Inflammatory macrophage treated with lipopolysaccharide for 1 hour (primary cell): ENCODE results near the gene PCSK2.

Experiments
- DNase-seq, 2 donors: peaks; one replicate each; pipeline ENCODE4 v3.0.0-alpha.2; 2020 to 2022

PCSK2 gene

DNA sequence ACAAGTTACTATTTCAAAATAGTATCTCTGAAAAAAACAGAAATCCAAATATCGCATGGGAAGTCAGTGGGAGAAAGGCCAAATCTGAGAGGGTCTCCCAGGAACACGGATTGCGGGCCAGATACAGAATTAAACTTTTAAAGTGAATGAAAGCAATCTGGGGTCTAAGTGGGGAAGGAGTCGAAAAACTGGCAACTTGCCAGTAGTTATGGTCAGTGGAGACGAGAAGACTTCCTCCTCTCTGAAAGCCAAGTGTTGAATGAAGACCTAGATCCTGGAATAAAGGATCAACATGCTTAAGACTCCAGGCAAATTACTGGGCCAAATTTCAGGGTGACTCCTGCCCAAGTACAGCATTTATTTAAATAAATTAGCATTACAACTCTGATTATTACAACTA, 180.7 kb downstream of the PCSK2 start:
- DNase-seq: no peak

DNA sequence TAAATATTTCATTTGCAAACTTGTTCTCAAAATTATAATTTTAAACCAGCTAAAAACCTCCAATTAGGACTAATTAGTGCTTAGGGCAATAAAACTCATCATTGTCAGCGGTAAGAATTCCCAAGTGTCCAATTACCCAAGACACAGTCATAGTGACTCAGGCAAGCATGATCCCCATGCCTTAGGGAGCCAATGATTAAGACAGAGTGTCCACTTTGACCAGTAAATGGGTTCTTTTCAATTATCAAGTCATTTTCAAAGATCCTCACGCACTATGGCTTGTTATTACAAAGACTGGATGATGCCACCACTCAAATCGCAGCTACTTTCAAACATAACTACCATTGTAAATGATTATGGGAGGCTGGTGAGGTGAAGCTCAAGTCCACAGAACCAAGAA, 190.4 kb downstream of the PCSK2 start:
- no peak for DNase-seq

DNA sequence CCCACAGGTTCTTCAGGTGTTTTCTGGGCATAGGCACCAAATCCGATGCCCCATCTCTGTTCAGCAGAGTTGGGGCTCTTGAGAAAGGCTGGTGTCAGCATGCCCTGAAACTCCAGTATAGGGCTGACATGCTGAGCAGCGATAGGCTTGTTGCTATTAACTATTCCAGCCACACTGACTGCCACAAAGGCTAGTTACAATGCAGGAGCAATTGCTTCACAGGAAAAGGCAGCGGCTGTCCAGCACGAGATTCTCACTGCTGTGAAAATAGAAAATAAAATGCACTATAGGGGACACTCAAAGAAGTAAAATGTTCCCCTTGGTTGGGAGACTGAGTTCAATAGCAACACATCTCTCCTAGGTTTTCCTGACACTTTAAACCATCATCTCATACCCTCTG, 191.9 kb downstream of the PCSK2 start:
- DNase-seq: no peak

DNA sequence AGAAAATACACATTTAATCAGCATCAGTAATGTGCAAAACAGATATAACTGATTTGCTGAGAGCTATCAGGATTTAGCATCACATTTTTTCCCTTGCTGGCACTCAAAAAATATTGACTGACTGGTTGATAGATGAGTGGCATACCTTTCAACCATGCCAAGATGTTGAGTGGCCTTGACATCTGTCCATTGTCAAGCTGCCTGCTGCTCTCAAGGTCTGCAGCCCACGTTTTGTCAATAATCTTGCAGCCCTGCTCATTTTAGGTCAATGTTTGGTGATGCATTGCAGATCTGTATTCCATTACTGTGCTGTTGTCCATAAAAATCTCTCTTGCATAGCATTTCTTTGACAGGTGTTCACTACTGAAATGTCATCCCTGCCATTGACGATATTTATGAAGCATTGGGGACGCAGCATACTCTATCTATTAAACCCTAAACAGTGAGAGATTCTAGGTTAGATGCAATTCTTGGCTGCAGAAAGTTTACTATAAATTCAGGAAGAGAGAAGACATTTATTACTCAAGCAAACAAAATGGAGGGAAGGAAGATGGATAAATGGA, 192.7 kb downstream of the PCSK2 start:
- DNase-seq: no peak

DNA sequence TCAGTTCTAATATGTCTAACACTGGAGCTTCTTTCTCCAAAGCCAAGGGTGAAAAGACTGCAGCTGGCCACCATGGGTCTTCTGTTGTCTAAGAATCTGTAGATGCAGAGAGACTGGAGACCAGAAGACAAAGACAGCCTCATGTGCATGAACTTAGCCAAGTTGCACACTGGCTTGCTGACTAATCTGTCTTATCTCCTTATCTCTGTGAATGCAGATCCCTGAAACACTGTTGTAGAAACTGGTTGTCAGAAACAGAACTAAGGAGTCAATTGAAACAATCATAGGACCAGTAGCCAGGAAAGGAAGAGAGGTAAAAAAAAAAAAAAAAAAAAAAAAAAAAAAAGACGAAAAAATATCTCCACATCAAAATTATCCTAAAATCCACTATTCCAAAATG, 194.7 kb downstream of the PCSK2 start:
- DNase-seq: no peak

DNA sequence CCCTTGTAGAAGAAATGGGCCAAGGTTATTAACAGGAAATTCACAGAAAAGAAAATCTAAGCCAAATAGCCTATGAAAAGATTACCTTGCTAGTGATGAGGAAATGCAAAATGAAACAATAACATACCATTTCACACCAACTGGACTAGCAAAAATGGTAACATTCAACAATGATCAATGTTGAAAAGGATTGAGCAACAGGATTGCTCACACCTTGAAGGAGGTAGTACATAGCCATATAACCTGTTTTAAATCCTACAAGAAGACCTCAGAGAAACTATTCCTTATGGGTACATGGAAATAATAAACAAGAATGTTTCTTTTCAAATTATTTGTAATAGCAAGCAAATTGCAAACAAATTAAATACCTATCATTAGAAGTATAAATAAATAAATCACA, 196.9 kb downstream of the PCSK2 start:
- no peak for DNase-seq

DNA sequence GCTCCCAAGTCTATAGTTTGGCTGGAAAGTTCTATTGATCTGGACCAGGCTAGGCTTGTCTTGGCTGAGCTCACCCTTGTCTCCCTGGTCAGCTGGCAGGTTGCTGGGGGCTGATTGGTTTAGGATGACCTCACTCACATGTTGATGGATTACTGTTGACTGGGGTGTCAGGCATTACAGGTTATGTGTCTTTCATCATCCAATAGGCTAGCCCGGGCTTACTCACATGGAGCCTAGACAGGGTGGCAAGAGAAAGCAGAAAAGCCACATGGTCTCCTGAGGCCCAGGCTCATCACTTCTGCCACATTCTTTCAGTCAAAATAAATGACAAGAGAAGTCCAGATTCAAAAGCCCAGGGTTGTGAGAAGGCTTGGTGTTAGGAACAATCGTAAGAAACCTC, 200.8 kb downstream of the PCSK2 start:
- DNase-seq: no peak

DNA sequence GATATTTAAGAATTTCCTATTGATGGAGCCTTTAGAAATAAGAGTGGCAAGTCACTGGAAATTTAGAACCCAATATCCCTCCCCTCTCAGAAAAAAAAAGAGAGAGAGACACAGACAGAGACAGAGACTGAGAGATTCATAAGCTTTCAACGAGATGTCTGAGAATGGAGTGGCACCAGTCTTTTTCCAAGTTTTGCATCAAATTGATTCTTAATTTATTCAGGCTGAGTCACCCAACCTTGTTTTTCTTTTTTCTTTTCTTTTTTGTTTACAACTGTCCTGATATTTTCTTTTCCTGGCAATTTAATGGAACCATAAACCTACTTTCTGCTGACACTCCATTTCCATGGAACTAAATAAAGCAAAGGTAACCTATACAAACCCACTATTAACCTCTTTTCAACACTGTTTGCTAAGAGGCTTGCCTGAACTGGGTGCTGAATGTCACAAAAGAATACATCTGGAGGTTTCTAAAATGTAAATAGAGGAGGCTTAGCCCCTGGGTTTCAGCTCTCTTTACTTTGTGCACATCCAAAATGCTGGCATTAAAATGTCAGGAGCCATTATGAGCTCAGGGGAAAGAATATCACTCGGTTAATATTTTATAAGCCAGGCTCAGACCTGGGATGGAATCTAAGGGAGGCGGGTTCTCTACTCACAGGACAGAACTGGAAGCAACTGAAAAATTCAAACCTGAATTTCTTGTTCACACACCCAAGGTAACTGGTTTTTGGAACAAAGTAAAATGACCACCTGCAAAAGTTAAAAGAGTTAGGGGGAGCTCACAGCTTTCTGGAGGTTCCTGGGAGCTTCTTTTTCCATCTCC, 203.5 kb downstream of the PCSK2 start:
- DNase-seq: no peak

DNA sequence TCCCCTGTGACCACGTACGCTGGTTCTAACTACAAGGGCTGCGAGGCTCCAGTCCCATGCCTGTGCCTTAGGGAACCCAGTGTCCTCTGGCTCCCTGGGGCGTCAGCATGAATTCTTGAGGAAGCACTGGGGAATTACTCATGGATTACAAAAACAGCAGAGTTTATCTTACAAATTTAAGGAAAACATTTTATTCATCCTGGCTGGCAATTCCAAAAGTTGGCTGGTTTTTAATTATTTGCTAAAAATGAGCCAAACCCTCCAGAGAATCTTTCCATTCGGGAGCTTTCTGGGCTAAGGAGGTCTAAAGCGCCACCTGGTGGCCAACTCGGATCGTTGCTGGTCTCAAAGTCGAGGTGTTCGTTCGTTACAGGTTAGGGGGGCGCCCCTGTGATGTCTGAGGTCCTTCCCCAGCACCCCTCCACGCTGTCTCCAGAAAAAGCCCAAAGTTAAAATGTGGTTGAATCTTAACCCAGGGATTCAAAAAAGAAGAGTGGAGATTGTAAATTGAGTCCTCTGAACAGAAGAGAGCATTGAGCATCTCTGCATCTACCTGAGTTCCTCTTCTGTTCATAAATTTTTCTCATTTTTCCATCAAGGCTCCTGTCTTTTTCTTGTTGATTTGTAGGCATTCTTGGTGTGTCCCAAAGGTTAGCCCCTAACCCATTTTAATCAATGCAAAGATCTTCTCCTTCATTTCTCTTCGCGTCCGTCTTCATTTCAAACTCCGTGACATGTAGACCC, 205.0 kb downstream of the PCSK2 start:
- peak; percentile 3 to 56 for DNase-seq

DNA sequence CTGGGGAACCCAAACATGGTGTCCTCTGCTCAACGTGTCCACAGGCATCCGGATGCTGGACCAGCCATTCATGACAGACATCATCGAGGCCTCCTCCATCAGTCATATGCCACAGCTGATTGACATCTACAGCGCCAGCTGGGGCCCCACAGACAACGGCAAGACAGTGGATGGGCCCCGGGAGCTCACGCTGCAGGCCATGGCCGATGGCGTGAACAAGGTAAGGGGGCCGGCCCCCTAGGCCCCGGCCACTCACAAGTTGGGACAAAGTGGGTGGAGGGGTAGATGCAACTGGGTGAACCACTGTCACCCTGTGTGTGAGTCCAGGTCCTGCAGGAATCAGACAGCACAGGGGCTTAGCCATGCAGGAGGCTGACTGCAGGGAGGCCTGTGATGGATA, 209.8 kb downstream of the PCSK2 start:
- no peak for DNase-seq

DNA sequence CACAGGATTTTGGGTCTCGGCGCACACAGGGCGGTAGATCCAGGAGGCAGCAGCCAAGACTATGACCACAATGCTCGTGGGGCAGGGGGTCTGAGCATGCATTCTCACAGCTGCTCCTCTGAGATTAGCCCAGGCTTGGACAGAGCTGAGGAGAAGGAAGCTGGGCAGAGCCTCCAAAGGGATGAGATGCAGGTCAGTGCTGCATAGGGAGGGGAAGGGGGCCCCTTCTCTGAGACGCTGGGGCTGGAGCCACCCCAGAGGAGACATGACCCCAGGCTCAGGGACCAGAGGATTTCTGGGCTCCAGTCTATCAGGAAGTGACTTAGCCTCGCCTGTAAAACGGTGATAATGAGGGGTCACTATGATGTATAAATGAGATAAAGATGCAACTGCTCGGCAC, 210.4 kb downstream of the PCSK2 start:
- DNase-seq: no peak

DNA sequence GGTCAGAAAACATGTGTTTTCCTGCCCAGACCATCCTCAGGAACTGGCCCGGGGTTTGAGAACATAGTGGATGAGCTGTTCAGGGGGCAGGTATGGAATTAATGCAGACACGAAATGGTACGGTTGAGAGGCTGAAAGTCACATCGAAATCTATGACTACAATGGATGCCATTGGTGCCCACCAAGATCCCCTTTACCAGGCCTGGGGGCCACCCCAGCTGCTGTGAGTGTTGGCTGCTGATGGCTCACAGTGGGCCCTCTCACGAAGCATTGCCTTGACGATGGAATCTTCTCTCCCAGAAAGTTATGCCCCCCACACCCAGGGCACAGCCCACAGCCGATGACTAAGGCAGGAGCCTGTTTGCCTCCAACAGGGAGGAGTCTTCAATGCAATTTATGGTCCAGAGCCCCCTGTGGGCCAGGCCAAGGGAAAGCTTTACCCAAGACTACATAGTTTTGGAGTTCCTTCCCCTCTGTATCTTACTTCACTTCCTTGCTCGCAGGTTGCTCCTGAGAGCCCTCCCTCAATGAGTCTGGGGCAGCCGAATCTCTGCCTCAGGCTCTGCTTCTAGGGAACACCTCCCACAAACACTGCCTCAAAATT, 211.7 kb downstream of the PCSK2 start:
- no peak for DNase-seq

DNA sequence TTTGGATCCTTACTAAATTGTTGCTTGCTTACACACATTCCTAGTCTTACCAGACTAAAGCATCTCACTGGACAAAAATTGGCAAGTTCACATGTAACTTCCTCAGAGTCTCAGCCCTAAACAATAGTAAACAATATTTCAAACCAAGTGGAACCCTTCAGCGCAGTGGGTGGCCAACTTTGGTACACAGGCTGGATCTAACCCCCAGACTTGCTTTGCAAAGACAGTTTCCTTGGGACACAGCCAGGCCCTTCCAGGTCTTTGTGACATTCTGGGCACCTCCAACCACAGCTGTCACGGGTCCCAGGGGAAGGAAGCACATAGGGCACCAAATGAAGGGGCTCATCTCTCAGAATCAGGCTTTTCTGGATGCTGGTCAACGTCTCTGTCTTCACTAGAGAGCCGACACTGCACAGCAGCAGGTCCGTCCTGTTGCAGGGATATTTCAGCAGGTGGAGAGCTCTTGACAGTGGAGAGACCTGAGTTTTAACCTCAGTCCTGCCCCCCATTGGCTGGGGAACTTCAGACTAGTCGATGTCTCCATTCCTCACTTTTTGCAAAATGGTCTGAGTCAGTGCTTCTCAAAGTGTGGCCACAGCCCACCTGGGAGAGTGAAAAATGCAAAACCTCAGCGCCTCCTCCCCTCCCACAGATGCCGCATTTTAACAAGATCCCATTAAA, 212.9 kb downstream of the PCSK2 start:
- no peak for DNase-seq

DNA sequence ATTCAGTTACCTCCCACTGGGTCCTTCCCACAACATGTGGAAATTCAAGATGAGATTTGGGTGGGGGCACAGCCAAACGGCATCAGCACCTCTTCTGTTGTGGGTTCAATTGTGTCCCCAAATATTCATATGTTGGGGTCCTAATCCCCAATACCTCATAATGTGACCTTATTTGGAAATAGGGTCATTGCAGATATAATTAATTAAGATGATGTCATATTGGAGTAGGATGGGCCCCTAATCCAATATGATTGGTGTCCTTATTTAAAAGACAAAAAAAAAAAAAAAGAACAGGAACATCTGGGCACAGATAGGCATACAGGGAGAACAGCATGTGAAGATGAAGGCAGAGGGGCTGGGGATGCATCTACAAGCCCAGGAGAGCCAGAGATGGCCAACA, 214.9 kb downstream of the PCSK2 start:
- no peak for DNase-seq

DNA sequence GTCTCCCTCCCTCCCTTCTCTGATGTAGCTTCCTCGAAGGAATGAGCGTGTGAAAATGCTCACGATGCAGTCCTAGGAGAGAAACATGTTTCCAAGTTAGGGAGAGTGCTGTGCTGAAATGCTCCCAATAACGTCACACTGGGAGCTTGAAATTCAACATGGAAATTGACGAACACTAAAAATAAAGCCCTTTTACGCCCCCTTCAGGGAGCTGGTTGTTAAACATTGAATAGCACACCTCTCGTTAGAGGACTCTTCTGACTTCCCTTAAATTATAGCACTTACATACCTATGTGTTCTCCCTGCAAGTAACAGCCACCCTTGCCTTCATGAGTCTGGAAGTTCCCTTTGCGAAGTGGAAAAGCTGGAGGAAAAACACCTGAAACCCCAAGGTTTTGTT, 215.7 kb downstream of the PCSK2 start:
- DNase-seq: no peak

DNA sequence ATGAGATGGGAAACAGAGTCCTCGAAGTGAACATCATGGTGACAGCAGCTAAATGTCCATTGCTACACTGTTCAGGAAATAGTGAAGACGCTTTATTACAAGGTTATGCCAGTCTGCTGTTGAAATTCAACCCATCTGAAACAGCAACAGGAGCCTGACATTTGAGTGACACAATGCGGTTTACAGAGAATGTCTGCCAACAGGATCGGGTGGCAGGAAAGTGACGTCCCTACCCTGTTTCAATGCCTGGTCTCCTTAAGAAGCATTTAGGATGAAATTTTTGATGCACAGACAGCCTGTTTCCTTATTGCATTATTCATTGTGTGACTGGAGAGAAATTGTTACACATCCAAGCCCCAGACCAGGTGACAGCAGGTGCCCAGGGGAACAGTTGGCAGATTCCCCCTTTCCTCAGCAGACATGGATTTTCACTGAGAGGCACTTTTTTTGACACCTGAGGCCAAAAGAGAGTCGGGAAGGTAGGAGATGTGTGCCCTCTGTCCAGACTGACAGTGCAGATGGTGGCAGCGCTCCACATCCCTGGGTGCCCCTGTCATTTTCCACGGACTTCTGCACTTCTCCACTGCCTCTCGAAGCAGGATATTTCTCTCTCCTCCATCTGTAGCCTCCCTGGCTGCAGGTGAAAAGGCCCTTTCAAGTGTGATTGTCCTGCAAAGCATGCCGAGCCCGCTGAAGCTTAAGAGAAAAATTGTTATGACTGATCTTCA, 216.5 kb downstream of the PCSK2 start:
- DNase-seq: no peak

DNA sequence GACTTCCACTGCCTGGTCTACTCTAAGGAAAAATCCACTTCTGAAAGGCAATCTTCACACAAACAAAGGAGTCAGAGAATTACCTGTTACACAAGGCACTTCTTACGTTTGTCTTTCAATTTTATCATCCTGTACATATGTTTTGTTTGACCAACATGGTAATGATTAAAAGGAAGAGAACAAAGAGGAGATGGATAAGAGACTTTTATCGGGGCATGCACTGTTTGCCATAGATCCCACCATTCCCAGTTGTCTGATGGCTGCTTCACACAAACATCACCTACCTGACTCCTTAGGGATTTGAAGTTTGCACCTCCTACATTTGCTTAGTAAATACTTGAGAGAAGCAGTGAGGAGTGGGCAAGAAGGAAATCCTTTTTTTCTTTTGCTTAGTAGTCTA, 217.3 kb downstream of the PCSK2 start:
- DNase-seq: no peak

DNA sequence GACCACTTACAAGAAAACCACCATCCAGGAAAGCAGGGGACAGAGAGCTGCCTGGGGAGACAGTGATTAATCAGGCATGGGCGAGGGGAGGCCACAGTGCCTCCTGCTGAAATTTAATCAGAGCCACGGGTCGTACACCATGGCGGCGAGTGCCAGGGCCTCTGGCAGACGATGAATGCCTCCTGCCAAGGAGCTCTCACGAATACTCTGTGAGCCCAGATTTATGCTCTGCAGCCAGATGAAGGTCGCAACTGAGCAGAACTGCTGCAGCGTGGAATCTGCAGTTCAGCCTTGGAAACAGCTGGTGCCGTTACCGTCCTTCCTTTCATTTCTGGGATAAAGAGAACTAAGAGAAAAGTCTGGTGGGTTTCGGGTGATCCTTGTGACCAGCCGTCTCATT, 218.7 kb downstream of the PCSK2 start:
- no peak for DNase-seq

DNA sequence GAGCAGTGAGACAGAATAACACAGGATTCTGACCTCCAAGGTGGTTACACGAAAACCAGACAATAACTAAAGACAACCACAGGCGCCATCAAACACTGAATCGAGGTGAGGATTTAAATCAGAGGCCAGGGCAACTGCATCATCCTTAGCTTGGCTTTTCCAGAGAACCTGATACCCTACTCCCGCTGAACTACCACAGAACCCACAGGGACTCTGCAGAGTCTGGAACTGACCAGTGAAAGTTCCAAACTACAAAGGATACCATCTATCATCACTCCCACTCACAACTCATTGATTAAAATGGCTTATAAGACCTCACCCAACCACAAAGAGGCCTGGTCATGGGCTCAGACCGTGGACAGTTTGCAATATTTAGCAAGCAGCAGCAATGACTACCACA, 219.3 kb downstream of the PCSK2 start:
- DNase-seq: no peak

DNA sequence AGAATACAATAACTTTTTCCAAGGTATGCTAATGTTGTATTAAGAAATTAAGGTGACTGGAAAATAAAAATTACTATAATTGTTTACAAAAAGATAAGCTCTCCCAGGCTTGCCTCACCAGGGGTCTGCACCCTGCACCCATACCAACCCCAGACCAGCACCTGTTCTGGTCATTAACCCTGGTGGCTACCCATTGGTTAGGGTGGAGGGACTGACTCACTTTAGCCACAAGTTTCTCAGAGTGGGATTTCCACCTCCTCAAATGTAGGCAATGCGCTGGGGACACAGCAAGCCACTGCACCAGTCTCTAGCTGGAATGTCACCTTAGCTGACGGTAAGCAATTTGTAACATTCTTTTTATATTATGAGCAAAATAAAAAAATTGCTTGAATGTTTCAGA, 221.2 kb downstream of the PCSK2 start:
- no peak for DNase-seq

DNA sequence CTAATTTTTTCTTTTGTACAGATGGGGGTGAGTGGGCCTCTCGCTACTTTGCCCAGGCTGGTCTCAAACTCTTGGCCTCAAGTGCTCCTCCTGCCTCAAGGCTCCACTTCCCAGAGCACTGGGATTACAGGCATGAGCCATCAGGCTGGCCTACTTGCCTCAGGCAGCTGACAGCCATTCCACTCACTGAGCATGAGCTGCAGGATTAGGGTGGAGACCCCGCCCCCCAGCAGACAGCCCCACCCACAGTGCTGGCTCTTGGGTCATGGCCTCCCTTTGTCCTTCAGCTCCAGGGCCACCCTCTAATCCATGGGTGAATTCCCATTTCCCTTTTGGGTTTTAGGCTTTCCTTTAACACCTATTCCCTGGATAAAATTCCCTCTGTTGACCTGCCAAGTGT, 222.2 kb downstream of the PCSK2 start:
- DNase-seq: no peak

DNA sequence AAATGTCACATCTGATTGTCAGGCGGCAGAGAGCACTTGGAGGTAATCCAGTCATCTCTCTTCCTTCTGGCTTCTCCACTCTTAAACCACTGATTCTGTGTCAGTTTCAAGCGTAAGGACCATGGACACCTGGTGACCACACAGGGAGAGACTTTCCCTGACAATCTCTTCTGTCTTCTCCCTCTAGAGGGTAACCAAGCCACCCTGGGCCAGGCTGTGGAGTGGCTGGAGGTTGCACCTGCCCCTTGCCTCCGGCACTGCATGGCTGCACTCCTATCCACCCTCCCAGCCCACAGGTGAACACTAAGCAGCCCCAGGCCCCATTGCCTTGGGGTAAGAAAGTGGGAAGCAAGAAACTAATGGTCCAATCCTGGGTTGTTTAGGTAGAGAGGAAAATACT, 225.6 kb downstream of the PCSK2 start:
- DNase-seq: no peak

DNA sequence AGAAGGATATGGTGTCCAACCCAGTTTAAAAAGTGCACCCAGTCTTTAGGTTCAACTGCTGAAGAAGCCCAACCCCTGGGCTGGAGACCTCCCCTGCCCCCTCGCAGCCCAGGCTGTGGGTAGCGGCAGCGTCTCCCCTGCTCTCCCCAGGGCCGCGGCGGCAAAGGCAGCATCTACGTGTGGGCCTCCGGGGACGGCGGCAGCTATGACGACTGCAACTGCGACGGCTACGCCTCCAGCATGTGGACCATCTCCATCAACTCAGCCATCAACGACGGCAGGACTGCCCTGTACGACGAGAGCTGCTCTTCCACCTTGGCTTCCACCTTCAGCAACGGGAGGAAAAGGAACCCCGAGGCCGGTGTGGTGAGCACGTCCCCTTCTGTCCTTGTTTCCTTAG, 226.8 kb downstream of the PCSK2 start:
- DNase-seq: no peak
